Uterus (tissue), 4 donors: ENCODE measurements around the gene ZNF648. TPM values are rescaled to one million over a fixed set of nuclear protein-coding genes. Genes with fewer than 3 reads are reported as not detected.

Experiments used
- DNase-seq, 2 donors: peaks; one replicate each; pipeline ENCODE4 v3.0.0-alpha.2; 2019 to 2020
- H3K27ac ChIP-seq, 2 donors: fragments of 200-600 bp; sonication (generic); 1 replicate in 1 of 2; 2 replicates in 1 of 2; pipeline ENCODE4 v1.5.1; 2016 to 2018
- H3K27me3 ChIP-seq, 2 donors: fragments of 200-600 bp; sonication (generic); one replicate each; pipeline ENCODE4 v1.5.1; 2018 to 2019; ENCODE audit warnings: control low read depth in 1 of 2
- H3K36me3 ChIP-seq, 2 donors: fragments of 200-600 bp; sonication (generic); one replicate each; pipeline ENCODE4 v1.5.1; 2019; ENCODE audit warnings: control low read depth in 1 of 2
- H3K4me1 ChIP-seq, 2 donors: fragments of 200-600 bp; sonication (generic); one replicate each; pipeline ENCODE4 v1.5.1; 2018 to 2019; ENCODE audit warnings: control low read depth in 1 of 2
- H3K4me3 ChIP-seq, 2 donors: fragments of 200-600 bp; sonication (generic); 1 replicate in 1 of 2; 2 replicates in 1 of 2; pipeline ENCODE4 v1.5.1; 2018 to 2019; ENCODE audit warnings: mild to moderate bottlenecking in 1 of 2
- H3K9me3 ChIP-seq, 2 donors: fragments of 200-600 bp; sonication (generic); one replicate each; pipeline ENCODE4 v1.5.1; 2019; ENCODE audit warnings: control low read depth in 1 of 2
- POLR2A ChIP-seq, 2 donors: fragments of 450-650 bp; IDR thresholded peaks; one replicate each; pipeline ENCODE4 v1.6.1; 2016; ENCODE audit warnings: antibody characterized with exemption in 2 of 2, mild to moderate bottlenecking in 1 of 2, moderate library complexity in 1 of 2
- intact Hi-C: fragments of 100-400 bp; cut with DNase I; formaldehyde crosslinking; loops from one replicate; pipeline ENCODE4 v1.15.1; 2023; ENCODE audit warnings: low total_unique reads
- total RNA-seq, 4 donors: library from RNA; depleted of rRNA in 3 of 4; stranded (reverse); fragments of >200 nt in 3 of 4; gene quantifications; one replicate each; pipeline versions ENCODE4 v1.1.0 to v1.2.4, GENCODE V29; 2014 to 2023
- TF ChIP-seq, protein P1 (sequence below), 4 experiments: fragments of 200-600 bp in 2 of 4; fragments of 450-650 bp in 2 of 4; sonication (generic) in 2 of 4; IDR thresholded peaks; one replicate each; pipeline ENCODE4 v1.5.1; 2016 to 2019; ENCODE audit warnings: antibody characterized with exemption in 4 of 4, mild to moderate bottlenecking in 2 of 4, moderate library complexity in 1 of 4
- donor health status: DM: yes; HTN: yes; CAD: no.

The ZNF648 gene
- total RNA-seq, 4 donors from 2014 or later, result 0.27 to 1.8 (median 1.7) TPM; not detected in 1

GRCh38 chr1:182065126-182065845 lies 3.8 kb upstream of the ZNF648 start:
- no peaks in the 10 kb centered on the region for H3K9me3 ChIP-seq
- H3K4me1 ChIP-seq, result no peaks in the 10 kb centered on the region
- H3K27ac ChIP-seq, result no peak overlapping the region
- TF ChIP-seq POLR2A (IDR thresholded peaks at IDR 0.05), result no peak
- TF ChIP-seq, protein P1, sequence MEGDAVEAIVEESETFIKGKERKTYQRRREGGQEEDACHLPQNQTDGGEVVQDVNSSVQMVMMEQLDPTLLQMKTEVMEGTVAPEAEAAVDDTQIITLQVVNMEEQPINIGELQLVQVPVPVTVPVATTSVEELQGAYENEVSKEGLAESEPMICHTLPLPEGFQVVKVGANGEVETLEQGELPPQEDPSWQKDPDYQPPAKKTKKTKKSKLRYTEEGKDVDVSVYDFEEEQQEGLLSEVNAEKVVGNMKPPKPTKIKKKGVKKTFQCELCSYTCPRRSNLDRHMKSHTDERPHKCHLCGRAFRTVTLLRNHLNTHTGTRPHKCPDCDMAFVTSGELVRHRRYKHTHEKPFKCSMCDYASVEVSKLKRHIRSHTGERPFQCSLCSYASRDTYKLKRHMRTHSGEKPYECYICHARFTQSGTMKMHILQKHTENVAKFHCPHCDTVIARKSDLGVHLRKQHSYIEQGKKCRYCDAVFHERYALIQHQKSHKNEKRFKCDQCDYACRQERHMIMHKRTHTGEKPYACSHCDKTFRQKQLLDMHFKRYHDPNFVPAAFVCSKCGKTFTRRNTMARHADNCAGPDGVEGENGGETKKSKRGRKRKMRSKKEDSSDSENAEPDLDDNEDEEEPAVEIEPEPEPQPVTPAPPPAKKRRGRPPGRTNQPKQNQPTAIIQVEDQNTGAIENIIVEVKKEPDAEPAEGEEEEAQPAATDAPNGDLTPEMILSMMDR (IDR thresholded peaks at IDR 0.05), result no peak
- H3K36me3 ChIP-seq, result no peaks in the 10 kb centered on the region
- no peak for DNase-seq
- intact Hi-C loops, result no loop called here
- no peak overlapping the region for H3K4me3 ChIP-seq
- H3K27me3 ChIP-seq, result no peaks in the 10 kb centered on the region

DNA sequence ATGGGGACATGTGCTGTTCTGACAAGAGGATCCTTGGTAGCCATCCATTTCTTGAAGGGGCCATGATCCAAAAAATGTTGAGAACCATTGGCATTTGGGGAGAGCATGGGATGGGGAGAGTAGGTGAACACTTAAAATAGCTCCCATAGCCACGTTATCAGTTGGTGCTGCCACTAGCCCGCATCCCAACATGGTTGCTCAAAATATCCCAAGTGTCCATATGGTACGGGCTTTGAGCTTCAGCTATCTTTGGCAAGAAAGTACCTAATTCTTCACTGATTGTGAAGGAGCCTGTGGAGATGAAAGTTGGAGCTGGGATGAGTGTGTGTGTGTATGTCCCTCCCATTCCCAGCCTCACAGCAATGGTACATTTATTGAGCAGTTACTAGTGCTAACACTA lies 3.1 kb upstream of the ZNF648 start:
- Histone ChIP-seq H3K4me1 (no peaks in the 10 kb centered on the region), H3K9me3 (no peaks in the 10 kb centered on the region), H3K36me3 (no peaks in the 10 kb centered on the region), H3K27ac (no peak overlapping the region), H3K4me3 (no peak overlapping the region), H3K27me3 (no peaks in the 10 kb centered on the region)
- DNase-seq, result no peak
- intact Hi-C loops, result no loop called here
- TF ChIP-seq POLR2A (IDR thresholded peaks at IDR 0.05), result no peak
- TF ChIP-seq, protein P1 (IDR thresholded peaks at IDR 0.05), result no peak

DNA sequence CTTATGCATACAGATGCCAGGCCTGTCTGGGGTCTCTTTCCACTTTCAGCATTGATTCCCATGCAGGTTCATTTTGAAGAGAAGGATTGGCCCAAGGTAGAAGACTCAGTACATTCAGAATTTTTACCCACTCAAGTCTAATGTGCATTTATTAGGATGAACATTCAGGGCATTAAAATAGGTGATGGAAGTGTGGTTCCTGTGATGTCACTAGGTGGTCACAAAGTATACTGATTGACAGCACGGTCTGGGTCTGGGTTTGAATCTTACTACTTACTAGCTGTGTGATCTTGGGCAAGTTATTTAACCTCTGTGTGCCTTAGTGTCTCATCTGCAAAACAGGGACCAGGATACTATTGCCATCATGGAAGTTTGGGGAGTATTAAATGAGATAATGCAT lies 711 bp upstream of the ZNF648 start:
- no peak for DNase-seq
- Histone ChIP-seq H3K9me3 (no peaks in the 10 kb centered on the region), H3K4me1 (no peaks in the 10 kb centered on the region), H3K36me3 (no peaks in the 10 kb centered on the region), H3K4me3 (no peak overlapping the region), H3K27ac (no peak overlapping the region), H3K27me3 (no peaks in the 10 kb centered on the region)
- intact Hi-C loops, result no loop called here
- TF ChIP-seq, protein P1 (IDR thresholded peaks at IDR 0.05), result no peak
- no peak for TF ChIP-seq POLR2A (IDR thresholded peaks at IDR 0.05)

DNA sequence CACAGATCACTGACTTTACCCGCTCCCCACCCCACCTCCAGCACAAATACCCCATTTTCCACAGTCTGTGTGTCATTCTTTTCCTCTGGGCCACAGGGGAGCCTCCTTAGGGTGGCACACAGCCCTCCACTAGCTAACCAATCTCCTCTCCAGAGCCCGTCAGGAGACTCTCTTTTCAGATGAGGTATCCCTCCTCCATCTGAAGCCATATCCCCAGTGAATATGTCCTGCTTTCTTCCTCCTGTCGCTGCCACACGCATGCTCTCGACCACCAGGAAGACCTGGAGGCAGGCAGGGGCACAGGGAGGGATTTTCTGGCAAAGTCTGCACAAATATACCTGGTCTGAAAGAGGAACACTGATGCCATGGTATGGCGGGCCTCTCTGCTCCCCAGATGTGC lies 635 bp downstream of the ZNF648 start:
- intact Hi-C loops, result no loop called here
- Histone ChIP-seq H3K9me3 (no peaks in the 10 kb centered on the region), H3K4me3 (no peak overlapping the region), H3K4me1 (no peaks in the 10 kb centered on the region), H3K36me3 (no peaks in the 10 kb centered on the region), H3K27me3 (no peaks in the 10 kb centered on the region), H3K27ac (no peak overlapping the region)
- no peak for TF ChIP-seq POLR2A (IDR thresholded peaks at IDR 0.05)
- TF ChIP-seq, protein P1 (IDR thresholded peaks at IDR 0.05), result no peak
- DNase-seq, result no peak

DNA sequence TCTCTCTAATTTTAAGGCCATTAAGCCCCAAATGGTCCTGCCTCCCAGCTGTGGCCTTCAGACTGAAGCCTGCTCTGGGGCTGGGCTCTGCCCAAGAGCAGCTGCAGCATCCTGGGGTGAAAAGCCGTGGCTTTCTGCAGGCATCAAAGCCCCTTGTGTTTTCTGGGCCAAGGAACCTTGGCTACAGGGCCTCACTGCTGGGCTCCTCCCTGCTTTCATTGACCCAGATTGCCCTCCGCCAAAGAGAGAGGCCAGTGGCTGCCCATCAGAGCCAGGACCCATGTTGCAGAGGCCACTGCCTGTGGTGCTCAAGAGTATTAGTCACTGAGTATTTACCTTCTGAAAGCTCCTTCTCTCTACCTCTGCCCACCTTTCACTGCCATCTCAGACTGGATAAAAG lies 1.6 kb downstream of the ZNF648 start:
- no peak for DNase-seq
- Histone ChIP-seq H3K4me3 (no peak overlapping the region), H3K36me3 (no peaks in the 10 kb centered on the region), H3K4me1 (no peaks in the 10 kb centered on the region), H3K27me3 (no peaks in the 10 kb centered on the region), H3K9me3 (no peaks in the 10 kb centered on the region), H3K27ac (no peak overlapping the region)
- no peak for TF ChIP-seq POLR2A (IDR thresholded peaks at IDR 0.05)
- TF ChIP-seq, protein P1 (IDR thresholded peaks at IDR 0.05), result no peak
- intact Hi-C loops, result no loop called here
